K562 (cell line): ENCODE results near the gene PPM1F. TPM values are rescaled to one million over a fixed set of nuclear protein-coding genes. Genes with fewer than 3 reads are reported as not detected.

Source experiments
- ARHGAP35 ChIP-seq: fragments of 450-650 bp; IDR thresholded peaks from 2 replicates; pipeline ENCODE4 v1.6.1; 2018; ENCODE audit not compliant: partially characterized antibody
- ATF1 ChIP-seq, 2 experiments: fragments of 450-650 bp in 1 of 2; IDR thresholded peaks; 2 replicates each; pipeline ENCODE4 v1.6.1; 2016; ENCODE audit warnings: missing compliant biosample characterization in 1 of 2, missing genetic modification characterization in 1 of 2
- BACH1 ChIP-seq: fragments of 200-800 bp; sonication (Bioruptor generic); IDR thresholded peaks from 2 replicates; pipeline ENCODE4 v1.6.1; 2016; ENCODE audit warnings: missing genetic modification characterization, missing compliant biosample characterization
- BRD9 ChIP-seq: fragments of 450-650 bp; IDR thresholded peaks from 2 replicates; pipeline ENCODE4 v1.6.1; 2018; ENCODE audit warnings: low read depth; ENCODE audit not compliant: partially characterized antibody
- CBFB ChIP-seq: sonication (generic); formaldehyde crosslinking; IDR thresholded peaks from 2 replicates; pipeline ENCODE4 v1.4.0; 2020; ENCODE audit warnings: mild to moderate bottlenecking, missing genetic modification reagents
- CEBPB ChIP-seq: fragments of 450-650 bp; IDR thresholded peaks from 2 replicates; pipeline ENCODE4 v1.6.1; 2016; ENCODE audit warnings: missing genetic modification characterization, missing compliant biosample characterization
- CTCF ChIP-seq, 3 experiments: IDR thresholded peaks in 2 of 3; conservative IDR thresholded peaks in 1 of 3; 2 replicates each; pipeline ENCODE4 v1.5.1; 2011 to 2012; ENCODE audit warnings: low read length in 3 of 3, mild to moderate bottlenecking in 3 of 3, control low read depth in 2 of 3, improper control_type of control experiment in 1 of 3, inconsistent platforms in 1 of 3, low read depth in 1 of 3, mixed read lengths in 1 of 3, moderate library complexity in 1 of 3; ENCODE audit not compliant: insufficient read depth in 2 of 3
- E2F3 ChIP-seq: fragments of 250-450 bp; sonication (Bioruptor Pico); IDR thresholded peaks from 2 replicates; pipeline ENCODE4 v1.4.0; 2020; ENCODE audit warnings: mild to moderate bottlenecking
- E2F6 ChIP-seq, 2 experiments: IDR thresholded peaks; 2 replicates each; pipeline ENCODE4 v1.6.1; 2011; ENCODE audit warnings: borderline replicate concordance in 1 of 2, control low read depth in 1 of 2, low read depth in 1 of 2, low read length in 1 of 2, mild to moderate bottlenecking in 1 of 2, mixed read lengths in 1 of 2, moderate library complexity in 1 of 2; ENCODE audit not compliant: insufficient read depth in 1 of 2, insufficient read length in 1 of 2, poor library complexity in 1 of 2, severe bottlenecking in 1 of 2; ENCODE audit errors: extremely low read depth in 1 of 2
- TBL1XR1 ChIP-seq, 2 experiments: IDR thresholded peaks; 2 replicates each; pipeline ENCODE4 v1.6.1; 2012; ENCODE audit warnings: improper control_type of control experiment in 2 of 2, low read length in 2 of 2, mild to moderate bottlenecking in 1 of 2
- TFAP4 ChIP-seq: sonication (generic); formaldehyde crosslinking; IDR thresholded peaks from 2 replicates; pipeline ENCODE4 v1.8.0; 2022; ENCODE audit warnings: missing genetic modification reagents, mild to moderate bottlenecking, moderate library complexity, borderline replicate concordance
- ZMIZ1 ChIP-seq, 2 experiments: fragments of 150-350 bp in 1 of 2; IDR thresholded peaks; 2 replicates each; pipeline ENCODE4 v1.6.1; 2012 to 2016; ENCODE audit warnings: low read depth in 2 of 2, low read length in 2 of 2, mild to moderate bottlenecking in 1 of 2, moderate library complexity in 1 of 2
- ZNF79 ChIP-seq: fragments of 250-450 bp; sonication (Bioruptor Pico); IDR thresholded peaks from 2 replicates; pipeline ENCODE4 v1.4.0; 2020; ENCODE audit warnings: low read depth, mild to moderate bottlenecking, moderate library complexity
- polyA plus RNA-seq, 8 experiments: library from polyadenylated mRNA; depleted of rRNA in 4 of 8; stranded (reverse) in 5 of 8; unstranded in 3 of 8; fragments of >200 nt; fragmentation: Nextera tagmentation in 2 of 8; fragmentation: Illumina TruSeq in 1 of 8; extraction: Ambion mirVana in 2 of 8; extraction: Trizol in 1 of 8; gene quantifications; 2 replicates each; pipeline versions ENCODE4 v1.2.1 to v1.2.3, GENCODE V29; 2011 to 2014; ENCODE audit warnings: inconsistent platforms in 1 of 8, missing spikeins in 1 of 8
- total RNA-seq, 7 experiments: library from RNA; depleted of rRNA in 6 of 7; stranded (reverse); fragments of >200 nt in 6 of 7; fragmentation: Illumina TruSeq in 2 of 7; extraction: Trizol in 2 of 7; gene quantifications; 2 replicates each; pipeline versions ENCODE4 v1.2.1 to v1.2.3, GENCODE V29; 2011 to 2021; ENCODE audit warnings: low replicate concordance in 1 of 7
- TF ChIP-seq, protein P1 (sequence below): fragments of 250-450 bp; sonication (Bioruptor Pico); IDR thresholded peaks from 2 replicates; pipeline ENCODE4 v1.4.0; 2020; ENCODE audit warnings: borderline replicate concordance
- TF ChIP-seq, protein P2 (sequence below): fragments of 250-450 bp; sonication (Bioruptor Pico); IDR thresholded peaks from 2 replicates; pipeline ENCODE4 v1.8.0; 2021; ENCODE audit warnings: mild to moderate bottlenecking, moderate library complexity

Gene PPM1F
- total and polyA plus RNA-seq, 9 of the 15 experiments (the other 6 are each of a cell fraction or from before 2014, with no cell fraction given): 2.1 to 159 (median 64.0) TPM

DNA sequence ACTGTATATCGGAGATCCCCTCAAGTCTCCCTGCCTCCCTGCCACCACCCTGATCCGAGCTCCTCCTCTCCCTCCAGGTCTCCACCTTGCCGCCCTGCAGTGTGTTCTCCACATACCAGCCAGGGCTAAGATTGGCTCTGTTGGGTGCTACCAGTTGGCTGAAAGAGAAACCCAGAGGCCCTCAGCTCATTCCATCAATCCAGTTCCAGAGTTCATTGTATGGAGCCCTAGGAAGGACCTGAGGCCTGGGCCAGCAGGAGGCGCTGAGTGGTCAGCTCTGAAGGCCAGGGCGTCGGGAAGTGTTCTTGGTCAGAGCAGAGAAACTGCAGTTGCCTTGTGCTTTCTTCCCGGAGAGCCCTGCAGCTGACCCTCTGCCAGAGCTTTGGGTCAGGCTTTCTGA, 32.1 kb upstream of the PPM1F start (continued):
- TF ChIP-seq E2F6 (IDR thresholded peaks at IDR 0.05; ENCODE audit: borderline replicate concordance in 1 of 2, extremely low read depth in 1 of 2, insufficient read depth in 1 of 2, insufficient read length in 1 of 2, low read depth in 1 of 2, low read length in 1 of 2, poor library complexity in 1 of 2, severe bottlenecking in 1 of 2): no peak
- TF ChIP-seq, protein P1, sequence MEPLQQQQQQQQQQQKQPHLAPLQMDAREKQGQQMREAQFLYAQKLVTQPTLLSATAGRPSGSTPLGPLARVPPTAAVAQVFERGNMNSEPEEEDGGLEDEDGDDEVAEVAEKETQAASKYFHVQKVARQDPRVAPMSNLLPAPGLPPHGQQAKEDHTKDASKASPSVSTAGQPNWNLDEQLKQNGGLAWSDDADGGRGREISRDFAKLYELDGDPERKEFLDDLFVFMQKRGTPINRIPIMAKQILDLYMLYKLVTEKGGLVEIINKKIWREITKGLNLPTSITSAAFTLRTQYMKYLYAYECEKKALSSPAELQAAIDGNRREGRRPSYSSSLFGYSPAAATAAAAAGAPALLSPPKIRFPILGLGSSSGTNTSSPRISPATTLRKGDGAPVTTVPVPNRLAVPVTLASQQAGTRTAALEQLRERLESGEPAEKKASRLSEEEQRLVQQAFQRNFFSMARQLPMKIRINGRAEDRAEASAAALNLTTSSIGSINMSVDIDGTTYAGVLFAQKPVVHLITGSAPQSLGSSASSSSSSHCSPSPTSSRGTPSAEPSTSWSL (CRISPR knock-in tag): no peak
- TF ChIP-seq ZMIZ1 (IDR thresholded peaks at IDR 0.05; ENCODE audit: low read depth in 2 of 2, low read length in 2 of 2): 0 out of 4 replicates have a peak, but pooled peaks of 1 of the 2 experiments have one; percentile 70
- no peak for TF ChIP-seq ATF1 (CRISPR knock-in tag; IDR thresholded peaks at IDR 0.05)
- TF ChIP-seq ATF1 (tag; IDR thresholded peaks at IDR 0.05): no peak
- no peak for TF ChIP-seq TFAP4
- TF ChIP-seq CEBPB (tag): no peak
- TF ChIP-seq BACH1 (tag): no peak
- TF ChIP-seq BRD9: no peak
- TF ChIP-seq ZNF79 (CRISPR knock-in tag): no peak
- no peak for TF ChIP-seq E2F3 (CRISPR knock-in tag)
- TF ChIP-seq, protein P2, sequence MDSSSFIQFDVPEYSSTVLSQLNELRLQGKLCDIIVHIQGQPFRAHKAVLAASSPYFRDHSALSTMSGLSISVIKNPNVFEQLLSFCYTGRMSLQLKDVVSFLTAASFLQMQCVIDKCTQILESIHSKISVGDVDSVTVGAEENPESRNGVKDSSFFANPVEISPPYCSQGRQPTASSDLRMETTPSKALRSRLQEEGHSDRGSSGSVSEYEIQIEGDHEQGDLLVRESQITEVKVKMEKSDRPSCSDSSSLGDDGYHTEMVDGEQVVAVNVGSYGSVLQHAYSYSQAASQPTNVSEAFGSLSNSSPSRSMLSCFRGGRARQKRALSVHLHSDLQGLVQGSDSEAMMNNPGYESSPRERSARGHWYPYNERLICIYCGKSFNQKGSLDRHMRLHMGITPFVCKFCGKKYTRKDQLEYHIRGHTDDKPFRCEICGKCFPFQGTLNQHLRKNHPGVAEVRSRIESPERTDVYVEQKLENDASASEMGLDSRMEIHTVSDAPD (CRISPR knock-in tag): no peak
- peak; percentile 49 to 75; a peak in 2 of 4 replicates for TF ChIP-seq TBL1XR1 (IDR thresholded peaks at IDR 0.05; ENCODE audit: low read length in 2 of 2)
- TF ChIP-seq CBFB (CRISPR knock-in tag): no peak
- peak in 1 of 3 experiments; percentile 99; a peak in 2 of 6 replicates for TF ChIP-seq CTCF (IDR thresholded peaks at IDR 0.05 in 2 of 3, conservative IDR thresholded peaks at IDR 0.05 in 1 of 3; ENCODE audit: insufficient read depth in 2 of 3, low read depth in 1 of 3, low read length in 3 of 3)
- no peak for TF ChIP-seq ARHGAP35
- TF ChIP-seq, all 486 proteins: peak for 20
